ENCODE measurements around the gene ZNF414.

GRCh38 chr19:8486661-8487136 is 27.3 kb downstream of the ZNF414 start:
- TF ChIP-seq THRA (IDR thresholded peaks at IDR 0.05) (no peak), MTA3 (IDR thresholded peaks at IDR 0.05; ENCODE audit: borderline replicate concordance) (no peak), ZNF592 (IDR thresholded peaks at IDR 0.05) (no peak), SOX6 (IDR thresholded peaks at IDR 0.05) (no peak), HNRNPH1 (optimal IDR thresholded peaks at IDR 0.05; ENCODE audit: low read depth, low read length) (no peak), MAX (CRISPR knock-in tag; IDR thresholded peaks at IDR 0.05) (no peak), TAF1 (IDR thresholded peaks at IDR 0.05; ENCODE audit: control insufficient read depth, extremely low read depth, insufficient read depth, low read length, severe bottlenecking) (no peak)

All from K562 (cell line).